Activated CD8-positive, alpha-beta memory T cell treated with anti-CD3 and anti-CD28 coated beads for 1 hour (primary cell): ENCODE results near the gene CCNK.

Experiments used
- DNase-seq, 2 donors: peaks; one replicate each; pipeline ENCODE4 v3.0.0-alpha.2; 2020; ENCODE audit warnings: low read depth in 1 of 2; ENCODE audit errors: extremely low read depth in 1 of 2

The CCNK gene

DNA sequence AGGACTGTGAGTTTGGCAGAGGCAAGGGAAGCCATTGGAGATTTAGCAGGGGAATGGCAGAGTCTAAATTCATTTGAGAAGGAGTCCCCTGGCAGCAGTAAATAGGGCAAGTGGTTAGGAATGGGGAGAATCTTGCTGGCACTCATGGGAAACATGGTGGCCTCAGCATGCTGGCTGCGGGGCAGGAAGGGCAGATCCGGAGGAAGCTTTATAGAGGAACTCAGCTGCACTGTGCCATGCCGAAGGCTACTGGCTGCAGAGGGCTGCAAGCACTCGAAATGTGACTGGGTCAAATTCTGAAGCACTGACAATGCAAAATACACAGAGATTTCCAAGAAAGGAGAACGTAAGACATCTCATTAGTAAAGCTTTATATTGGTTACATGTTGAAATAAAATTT is 23.9 kb downstream of the CCNK start:
- no peak for DNase-seq

DNA sequence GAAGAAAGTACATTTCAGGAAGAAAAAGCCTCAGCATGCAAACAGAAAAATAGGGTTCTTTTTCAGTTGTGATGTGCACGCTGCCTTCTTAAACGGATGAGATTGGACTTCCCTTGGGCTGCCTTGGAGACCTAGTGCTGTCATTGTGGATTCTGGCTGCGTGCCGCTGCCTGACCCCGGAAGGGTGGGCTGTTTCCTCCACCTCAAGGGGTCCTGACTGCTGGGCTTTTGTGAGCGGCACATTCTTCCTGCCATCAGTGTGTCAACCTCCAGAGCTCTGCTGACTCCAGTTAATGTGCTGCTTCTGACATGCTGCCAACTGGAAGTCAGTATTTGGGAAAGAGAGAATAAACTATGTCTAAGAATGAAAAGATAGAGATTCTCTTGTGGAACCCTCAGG is 25.1 kb downstream of the CCNK start:
- no peak for DNase-seq

DNA sequence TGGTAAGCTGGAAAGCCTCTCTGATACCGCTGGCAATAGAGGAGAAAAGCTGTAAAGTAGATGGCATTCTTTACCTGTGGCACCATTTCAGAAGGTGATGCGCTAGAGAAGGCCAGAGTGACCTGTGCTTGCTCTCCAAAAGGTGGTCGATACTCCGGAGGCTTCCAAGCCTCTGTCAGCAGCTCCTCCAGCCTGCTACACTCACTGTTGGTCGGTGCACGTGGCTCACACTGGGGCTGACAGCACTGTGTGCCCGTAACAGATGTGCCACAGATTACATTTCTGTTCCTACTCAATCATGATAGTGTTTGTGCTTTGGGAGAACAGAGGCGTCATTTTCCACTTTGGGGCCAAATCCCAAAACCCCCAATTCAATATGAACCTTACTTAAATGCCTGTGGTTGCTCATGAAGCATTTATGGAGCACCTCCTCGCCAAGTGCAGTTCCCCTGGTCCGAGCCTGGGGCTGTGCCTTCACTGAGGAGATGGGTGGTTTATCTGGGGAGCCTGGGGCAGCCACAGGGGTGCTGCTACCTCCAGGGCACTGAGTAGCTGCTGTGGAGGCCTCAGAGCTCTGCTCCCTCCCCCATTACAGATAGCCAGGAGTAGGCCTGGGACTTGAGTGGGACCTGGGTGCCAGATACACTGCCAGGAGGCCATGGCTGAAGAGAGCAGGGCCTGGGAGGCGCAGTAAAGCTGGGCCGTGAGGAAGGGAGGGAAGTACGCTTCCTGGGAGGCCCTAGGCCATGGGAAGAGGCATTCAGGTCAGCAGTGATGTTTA is 26.8 kb downstream of the CCNK start:
- no peak for DNase-seq

DNA sequence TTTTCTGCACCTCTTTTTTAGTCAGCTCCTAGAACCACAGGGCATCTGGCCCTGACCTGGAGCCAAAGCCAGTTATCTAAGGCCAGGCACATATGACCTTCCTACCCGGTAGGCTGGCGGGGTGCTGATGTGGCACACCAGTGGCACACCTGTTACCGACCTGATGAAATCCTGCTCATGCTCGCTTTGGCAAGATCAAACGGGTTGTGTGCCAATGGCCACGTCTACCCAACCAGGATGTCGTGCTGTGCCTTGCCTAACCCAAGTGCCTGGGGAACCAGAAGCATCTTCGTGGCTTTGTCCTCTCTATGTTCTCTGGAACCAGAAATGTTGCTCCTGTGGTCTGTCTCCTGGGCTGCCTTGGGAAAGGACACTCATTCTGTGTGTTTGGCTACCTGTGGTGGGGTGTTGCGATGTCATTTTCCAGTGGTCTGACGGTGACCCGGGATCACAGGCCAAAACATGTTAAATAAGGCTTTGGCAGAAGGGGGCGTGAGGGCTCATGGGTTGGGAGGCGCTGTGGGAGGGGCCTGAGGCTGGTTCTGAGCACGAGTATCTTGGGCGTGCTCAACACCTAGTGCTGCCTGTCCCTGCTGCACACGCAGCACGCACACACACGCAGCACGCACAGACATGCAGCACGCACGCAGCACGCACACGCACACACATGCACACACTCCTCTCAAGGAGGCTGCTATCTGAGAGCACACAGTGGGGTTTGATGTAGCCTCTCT is 27.9 kb downstream of the CCNK start:
- no peak for DNase-seq

DNA sequence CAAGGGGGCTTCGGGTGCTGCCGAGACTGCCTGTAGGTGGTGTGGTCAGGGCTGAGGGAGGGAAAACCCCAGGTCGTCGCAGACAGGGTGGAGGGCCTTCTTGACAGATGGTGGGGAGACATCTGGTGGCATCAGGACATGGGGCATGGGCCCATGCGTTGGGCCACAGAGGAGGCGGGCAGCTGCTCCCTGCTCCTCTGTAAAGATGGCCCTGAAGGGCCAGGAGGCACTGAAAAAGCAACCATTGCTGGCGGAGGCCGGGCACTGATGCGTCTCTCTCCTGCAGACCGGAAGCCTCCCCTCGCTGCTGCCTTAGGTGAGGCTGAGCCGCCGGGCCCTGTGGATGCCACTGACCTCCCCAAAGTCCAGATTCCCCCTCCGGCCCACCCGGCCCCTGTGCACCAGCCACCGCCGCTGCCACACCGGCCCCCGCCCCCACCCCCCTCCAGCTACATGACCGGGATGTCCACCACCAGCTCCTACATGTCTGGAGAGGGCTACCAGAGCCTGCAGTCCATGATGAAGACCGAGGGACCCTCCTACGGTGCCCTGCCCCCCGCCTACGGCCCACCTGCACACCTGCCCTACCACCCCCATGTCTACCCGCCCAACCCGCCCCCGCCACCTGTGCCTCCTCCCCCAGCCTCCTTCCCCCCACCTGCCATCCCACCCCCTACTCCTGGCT is 28.8 kb downstream of the CCNK start:
- DNase-seq: no peak

DNA sequence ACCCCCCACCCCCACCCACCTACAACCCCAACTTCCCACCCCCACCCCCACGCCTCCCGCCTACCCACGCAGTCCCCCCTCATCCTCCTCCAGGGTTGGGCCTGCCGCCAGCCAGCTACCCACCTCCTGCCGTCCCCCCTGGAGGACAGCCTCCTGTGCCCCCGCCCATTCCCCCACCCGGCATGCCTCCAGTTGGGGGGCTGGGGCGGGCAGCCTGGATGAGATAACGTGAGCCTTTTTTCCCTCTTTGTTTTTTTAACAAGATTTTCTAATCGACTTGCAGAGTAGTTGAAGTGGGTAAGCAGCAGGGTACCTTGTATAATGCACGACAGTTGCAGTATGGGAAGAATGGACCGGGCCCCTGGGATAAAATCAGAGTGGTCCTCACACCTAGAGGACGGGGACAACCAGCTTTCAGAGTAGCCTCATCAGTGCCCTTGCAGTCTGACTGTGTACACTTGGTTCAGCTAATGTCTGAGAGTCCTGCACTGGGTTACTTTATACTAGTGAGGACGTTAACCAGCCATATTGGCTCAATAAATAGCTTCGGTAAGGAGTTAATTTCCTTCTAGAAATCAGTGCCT is 29.4 kb downstream of the CCNK start:
- no peak for DNase-seq

DNA sequence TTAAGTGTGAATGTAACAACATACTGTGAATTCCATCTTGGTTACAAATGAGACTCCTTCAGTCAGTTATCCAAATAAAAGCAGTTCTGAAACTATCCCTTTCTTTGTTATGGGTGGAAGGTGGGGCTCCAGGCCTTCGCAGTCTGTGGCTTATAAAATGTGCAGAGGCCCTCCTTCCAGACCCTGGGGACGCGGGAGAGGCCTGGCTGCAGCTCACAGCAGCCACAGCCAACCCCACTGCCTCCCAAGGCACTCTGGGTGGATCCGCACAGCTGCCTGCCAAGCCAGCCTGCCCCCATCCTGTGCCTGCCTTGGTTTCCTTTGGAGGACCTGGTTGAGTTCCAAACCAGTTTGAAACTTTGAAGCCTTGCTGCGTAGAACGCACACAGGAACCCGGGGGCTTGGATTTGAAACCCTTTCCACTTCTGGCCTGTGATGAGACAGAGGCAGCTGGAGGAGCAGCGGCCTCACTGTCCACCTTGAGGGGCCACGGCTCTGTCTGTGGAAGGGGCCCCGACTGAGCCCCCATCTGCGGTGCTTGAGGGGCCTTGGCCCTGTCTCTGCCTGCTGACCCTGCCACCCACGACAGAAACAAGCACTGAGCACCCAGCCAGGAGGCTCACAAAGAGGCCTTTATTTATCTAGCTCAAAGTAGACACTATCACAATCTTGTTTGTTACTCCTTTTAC is 30.4 kb downstream of the CCNK start:
- DNase-seq: no peak

DNA sequence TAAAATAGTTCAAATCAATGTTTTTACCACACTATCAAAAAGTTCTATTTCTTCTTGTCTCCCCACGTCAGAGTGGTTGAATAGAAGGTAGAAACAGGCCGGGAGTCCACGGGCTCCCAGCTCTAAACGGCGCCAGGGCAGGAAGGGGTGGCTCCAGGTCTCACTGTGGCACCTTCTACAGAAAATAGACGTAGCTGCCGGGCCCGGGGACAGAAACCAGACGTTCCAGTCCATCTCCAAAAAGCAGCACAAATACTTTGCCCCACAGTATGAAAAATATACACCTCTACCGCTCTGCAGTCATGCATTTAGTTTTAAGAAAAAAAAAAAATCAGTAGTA is 30.9 kb downstream of the CCNK start:
- no peak for DNase-seq

DNA sequence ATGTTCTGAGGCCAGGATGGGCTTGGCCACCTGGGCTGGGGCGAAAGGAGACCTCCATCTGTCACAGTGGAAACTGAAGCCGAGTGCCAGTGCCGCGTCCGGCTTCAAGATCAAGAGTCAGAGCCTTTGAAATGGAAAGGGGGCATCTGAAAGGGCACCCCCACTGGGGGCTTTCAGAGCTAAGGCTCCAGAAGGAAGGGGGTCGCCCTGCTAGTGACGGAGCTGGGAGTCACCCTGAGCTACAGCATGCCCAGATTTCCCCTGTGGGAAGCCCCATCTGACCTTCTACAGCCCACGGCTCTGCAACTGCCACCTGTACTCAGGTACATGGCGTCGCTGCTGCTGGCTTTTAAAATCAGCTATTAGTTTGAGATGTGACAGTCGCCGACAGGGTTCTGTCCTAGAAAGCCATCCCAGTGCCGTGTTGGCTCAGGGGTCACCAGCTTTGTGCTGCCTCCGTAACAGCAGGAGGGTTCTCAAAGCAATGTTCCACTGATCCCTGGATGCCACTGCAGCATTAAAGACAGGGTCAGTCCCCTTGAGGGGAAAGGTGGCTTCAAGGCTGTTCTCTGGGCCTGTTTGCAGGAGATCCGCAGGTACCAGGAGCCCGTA is 31.5 kb downstream of the CCNK start:
- DNase-seq: no peak

DNA sequence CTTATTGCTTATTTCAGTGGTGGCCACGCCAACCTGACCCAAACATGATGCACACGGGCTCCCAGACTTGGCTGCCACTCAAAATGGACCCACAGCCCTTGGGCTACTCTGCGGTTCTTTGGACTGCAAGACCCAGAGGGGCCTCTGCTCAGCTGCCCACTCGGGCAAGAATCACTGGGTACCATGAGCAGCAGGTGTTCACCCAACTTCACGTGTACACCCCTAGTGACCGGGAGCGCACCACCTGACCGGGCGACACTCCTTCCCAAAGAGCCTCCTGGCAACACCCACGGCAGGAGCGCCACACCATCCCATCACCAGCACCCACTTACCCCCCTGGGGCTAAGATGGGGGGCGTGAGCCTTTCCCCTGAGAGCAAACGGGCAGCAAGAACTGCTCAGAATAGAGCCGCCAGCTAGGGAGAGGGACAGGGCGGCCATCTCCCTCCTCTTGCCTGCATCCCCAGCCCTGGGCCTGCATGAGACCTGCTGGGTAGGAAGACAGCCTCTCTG is 32.0 kb downstream of the CCNK start:
- no peak for DNase-seq

DNA sequence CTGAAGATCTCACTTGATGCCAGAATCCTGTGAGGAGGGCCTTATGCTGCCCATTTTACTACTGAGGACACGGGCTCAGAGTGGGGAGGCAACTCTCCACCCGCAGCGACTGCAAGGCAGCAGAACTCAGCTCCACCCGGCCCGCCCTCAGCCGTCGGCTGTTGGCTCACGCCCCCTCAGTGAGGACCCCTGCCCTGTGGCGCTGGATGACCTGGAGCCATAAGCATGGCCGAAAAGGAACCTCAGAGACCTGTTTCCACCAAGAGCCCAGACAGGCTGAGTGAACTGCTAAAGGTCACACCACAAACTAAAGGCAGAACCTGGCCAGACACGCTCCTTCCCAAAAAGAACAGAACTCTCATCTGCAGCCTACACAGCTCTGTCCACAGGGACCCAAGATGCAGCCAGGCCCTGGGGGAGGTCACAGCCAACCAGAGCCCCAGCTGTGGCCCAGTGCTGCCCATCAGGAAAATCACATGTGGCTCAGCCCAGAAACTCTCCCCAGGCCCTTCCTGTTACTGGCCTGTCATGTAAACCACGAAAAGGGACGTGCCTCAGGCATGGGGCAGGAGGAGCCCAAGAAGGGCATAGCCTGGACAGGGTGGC is 32.8 kb downstream of the CCNK start:
- DNase-seq: no peak

DNA sequence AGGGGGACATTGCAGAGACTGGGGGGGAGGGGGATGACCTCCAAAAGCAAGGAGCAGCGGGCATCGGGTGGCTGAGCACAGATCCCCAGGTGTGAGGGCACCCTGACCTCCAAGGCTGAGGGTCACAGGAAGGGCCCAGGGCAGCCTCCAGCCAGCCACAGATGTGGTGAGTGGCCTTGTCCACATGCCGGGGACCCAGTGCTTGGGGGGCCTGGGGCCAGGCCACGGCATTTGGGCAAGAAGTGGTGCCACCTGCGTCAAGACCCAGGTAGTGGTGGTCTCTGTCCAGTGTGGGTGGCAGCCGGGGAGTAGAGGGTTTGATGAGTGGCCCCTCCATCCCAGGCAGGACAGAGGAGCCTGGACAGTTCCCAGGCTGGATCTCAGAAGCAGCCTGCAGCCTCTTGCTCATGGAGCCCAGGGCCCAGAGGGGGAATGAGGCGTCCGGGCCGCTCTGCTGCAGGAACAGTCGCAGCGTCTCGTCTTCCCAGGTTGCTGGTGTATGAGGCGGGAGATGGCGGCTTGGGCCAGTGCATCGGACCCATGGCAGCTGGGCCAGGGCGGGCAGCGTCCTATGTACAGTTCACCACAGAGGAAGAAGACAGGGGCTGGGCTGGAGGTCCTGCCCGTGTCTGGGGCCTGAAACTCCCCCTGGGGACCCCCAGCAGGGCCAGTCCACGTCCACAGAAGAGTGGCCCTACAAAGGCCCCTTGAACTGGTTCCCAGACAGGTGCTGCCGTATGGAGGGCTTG is 33.5 kb downstream of the CCNK start:
- no peak for DNase-seq

DNA sequence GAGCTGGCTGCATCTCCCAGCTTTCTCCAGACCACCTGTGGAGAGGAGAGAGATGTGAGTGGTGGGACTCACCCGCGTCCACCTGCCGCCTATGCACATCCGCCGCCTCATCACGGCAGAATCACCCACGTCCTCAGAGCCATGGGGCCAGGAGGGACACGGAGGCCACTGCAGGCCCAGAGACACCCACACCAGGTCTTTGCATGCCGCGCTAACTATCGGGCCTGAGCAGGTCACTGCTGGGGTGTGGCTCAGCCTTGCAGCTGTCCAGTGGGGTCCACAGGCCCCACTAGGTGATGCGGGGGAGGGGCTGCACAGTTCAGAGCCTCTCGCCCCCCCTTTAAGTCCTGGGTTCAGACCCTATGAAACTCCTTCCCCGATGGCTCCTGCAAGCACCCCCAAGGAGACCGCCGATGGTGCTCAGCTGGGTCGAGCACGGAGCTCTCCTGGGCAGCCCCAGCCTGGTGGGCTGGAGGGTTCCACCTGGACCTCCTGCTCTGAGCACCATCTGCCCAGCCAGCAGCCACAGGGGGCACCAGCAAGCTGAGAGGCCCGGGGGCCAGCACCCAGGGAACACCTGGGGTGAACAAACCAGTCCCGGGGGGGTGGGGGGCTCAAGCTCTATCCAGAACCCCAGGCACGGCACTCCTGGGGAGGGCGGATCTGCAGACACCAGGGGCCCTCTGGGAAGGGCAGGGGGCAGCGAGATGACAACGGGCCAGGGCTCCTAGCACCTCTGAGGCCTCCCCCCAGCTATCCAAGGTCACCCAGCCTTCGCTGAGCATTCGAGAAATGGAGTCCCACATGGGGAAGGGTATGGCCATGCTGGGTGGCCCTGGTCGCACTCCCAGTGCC is 34.3 kb downstream of the CCNK start:
- no peak for DNase-seq

DNA sequence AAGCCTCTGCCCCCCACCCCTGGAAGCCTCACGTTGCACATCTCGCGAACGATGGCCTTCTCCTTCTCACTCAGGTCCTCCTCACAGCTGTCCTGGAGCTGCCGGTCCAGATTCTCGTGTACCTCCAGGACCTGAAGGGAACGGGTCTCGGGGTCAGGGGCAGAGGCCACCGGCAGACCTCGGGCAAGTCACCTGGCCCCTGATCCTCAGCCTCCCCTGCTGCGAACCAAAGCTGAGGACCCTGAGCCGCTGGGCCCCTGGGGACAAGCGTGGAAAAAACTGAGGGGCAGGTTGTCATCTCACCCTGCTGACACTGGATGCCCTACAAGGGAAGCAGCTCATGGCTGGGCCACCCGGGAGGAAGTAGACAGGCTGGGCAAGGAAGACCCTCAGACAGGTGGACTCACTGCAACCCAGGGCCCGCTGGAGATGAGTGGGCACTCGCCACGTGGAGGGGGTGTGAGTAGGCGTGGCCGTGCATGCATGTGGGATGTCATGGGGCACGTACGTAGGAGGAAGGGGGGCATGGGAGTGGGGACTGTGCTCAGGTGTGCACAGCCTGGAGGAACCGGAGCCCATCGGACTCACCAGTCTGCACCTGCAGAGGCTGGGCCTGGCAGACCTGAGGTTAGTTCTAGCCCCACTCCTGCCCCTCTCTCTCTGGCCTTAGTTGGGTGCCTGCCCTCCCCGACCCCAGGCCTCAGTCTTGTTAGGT is 35.1 kb downstream of the CCNK start:
- DNase-seq: no peak

DNA sequence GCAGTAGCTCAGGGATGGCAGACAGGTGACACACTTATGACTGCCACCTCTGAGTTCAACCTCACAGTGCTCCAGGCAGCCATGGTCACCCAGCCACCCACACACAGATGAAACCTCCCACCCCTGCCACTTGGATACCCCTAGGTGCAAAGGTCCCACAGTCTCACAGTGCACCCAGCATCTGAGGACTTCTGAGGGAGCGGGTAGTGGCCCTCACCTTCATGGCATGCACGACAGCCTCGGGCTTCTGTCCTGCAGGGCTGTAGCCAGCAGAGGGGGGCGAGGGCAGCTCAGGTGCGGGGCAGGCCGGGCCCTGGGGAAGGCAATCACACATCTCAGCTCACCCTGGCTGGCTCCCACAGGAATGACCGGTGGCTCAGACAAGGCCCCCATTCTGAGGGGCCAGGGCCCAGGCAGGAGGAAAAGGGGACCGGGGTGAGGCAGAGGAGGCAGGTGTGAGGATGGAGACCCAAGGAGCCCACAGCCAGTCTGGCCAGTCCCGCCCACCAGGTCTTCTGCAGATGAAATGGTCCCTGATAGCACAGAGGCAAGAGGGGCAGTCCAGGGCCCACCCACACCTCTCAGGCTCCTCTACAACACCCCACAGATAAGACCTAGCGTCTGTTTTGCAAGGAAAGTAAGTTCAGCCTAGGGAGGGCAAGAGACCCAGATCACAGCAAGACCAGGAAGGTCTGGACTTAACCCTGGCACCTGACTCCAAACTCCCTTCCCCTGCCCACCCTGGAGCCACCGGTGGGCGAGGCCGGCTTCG is 35.8 kb downstream of the CCNK start:
- DNase-seq: no peak

DNA sequence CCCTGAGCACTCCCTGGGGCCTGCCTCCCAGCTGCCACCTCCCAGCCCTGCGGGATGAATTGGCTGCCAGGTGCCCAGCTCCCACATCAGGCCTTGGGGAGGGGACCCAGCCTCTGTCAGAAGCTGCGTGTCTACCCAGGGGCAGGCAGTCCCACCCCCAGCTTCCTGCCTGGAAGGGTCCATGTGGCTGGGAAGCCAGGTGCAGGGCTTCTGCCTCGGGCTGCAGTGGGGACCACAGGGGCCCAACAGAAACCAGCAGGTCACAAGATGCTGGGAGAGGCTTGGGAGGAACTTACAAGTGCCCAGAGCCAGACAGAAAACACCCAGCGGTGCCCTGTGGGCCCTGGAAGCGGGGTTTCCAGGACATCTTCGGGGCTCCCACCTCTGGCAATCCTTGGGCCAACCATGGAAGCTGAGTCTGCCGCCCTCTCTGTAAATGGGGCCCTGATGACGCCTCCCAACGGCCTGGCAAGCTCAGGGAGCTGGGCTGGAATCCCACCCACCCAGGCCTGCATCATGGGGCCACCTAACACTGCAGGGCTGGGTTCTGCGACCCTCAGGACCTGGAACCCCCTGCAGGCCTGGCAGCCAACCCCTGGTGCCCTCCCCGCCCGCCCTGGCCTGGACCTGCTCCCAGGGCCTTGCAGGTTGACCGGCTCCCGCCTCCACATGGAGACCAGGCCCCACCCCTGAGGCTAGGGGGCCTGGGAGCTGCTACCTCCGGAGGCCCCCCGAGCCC is 36.6 kb downstream of the CCNK start:
- DNase-seq: no peak
